Measurements from ENCODE around the gene PPM1M.
"Not testable (repeated sequence)": the region's sequence is repeated elsewhere in the genome, so short reads cannot be mapped to it uniquely, and the experiment has no call there.

Gene PPM1M

DNA sequence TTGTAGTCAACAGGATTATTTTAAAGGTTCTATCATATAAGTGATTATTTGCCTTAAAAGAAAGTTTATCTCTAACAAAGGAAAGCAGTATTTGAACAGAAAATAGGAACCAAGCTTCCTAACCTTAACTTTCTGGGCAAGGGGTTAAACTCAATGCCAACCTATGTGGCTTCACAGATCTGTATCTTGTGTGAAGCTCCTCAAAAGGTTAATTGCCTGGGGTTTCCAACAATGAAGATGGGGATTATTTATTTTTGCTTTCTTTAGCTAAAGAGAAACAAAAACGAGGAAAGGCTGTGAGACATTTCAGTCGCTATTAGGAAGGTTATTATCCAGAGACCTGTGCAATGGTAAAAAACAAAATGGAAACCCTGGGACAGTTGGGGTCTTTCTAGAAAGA is 34.0 kb downstream of the PPM1M start:
- no peak for FAIRE-seq

GRCh38 chr3:52280050-52280461 is 34.5 kb downstream of the PPM1M start:
- no peak for FAIRE-seq

DNA sequence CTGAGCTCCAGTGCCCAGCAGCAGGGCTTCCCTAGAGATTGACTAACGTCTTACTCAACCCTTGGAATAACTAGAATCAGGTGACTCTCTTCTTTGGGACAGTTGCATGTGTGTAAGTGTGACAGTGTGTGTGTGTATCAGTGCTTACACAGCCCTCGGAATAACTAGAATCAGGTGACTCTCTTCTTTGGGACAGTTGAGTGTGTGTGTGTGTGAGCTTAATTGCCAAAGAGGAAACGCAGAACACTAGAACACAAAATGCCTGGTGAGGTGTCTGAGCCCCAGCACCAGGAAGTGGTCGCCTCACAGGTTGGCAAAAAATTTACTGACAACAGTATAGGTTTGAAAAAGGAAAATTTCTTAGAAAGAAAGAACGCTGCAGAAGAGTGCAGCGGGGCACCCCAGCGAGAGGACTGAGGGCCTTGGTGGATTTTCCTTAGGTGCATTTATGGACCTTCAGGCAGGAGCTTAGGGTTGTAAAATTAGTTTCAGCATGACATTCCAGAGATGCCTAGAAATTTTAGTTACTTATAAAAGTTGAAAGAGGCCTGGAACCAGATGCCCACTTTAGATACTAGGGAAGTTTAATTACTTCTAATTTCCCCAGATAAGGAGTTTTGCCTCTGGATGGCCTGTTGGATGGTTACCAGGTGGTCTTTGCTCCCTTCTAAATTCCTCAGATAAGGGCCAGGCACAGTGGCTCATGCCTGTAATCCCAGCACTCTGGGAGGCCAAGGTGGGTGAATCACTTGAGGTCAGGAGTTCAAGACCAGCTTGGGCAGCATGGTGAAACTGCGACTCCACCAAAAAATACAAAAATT is 36.6 kb downstream of the PPM1M start:
- no peak for FAIRE-seq

DNA sequence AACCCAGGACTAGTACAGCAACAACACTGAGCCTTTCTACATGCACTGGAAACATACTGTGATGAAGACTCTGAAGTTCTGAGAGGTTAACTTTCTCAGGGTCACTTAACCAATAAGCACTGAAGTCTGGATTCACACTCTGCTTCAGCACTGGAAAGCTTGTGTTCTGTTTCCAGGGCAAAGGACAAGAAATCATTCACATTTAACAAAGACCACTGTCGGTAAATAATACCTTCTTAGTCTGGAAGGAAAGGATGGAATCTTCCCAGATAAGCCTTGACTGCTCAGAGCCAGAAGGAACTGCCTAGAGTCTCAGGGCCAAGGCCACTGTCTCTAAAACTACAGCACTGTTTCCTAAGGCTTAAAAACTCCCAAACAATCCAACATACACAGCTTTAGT is 37.7 kb downstream of the PPM1M start:
- no peak for FAIRE-seq

DNA sequence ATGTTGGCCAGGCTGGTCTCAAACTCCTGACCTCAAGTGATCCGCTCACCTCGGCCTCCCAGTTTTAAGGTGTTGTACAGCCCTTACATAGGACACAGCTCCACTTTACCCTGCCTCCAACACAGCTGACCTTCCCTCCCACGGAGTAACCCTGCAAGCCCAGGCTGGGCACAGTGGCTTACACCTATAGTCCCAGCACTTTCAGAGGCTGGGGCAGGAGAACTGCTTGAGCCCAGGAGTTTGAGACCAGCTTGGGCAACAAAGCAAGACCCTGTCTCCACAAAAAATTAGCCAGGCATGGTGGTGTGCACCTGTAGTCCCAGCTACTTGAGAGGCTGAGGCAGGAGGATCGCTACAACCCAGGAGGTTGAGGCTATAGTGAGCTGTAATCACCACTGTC is 38.5 kb downstream of the PPM1M start:
- not testable (repeated sequence) for FAIRE-seq

GRCh38 chr3:52286777-52287110 is 41.2 kb downstream of the PPM1M start:
- FAIRE-seq: no peak

- FAIRE-seq: no peak
These were observed 43.1 kb downstream of the PPM1M start for GRCh38 chr3:52288674-52289073.

- FAIRE-seq: no peak
These were observed 43.8 kb downstream of the PPM1M start for GRCh38 chr3:52289338-52289746.

- FAIRE-seq: no peak
These were observed 44.4 kb downstream of the PPM1M start for GRCh38 chr3:52289747-52290595.

GRCh38 chr3:52290596-52291507 is 45.3 kb downstream of the PPM1M start:
- FAIRE-seq: no peak

- no peak for FAIRE-seq
These were observed 46.1 kb downstream of the PPM1M start for GRCh38 chr3:52291508-52292181.

DNA sequence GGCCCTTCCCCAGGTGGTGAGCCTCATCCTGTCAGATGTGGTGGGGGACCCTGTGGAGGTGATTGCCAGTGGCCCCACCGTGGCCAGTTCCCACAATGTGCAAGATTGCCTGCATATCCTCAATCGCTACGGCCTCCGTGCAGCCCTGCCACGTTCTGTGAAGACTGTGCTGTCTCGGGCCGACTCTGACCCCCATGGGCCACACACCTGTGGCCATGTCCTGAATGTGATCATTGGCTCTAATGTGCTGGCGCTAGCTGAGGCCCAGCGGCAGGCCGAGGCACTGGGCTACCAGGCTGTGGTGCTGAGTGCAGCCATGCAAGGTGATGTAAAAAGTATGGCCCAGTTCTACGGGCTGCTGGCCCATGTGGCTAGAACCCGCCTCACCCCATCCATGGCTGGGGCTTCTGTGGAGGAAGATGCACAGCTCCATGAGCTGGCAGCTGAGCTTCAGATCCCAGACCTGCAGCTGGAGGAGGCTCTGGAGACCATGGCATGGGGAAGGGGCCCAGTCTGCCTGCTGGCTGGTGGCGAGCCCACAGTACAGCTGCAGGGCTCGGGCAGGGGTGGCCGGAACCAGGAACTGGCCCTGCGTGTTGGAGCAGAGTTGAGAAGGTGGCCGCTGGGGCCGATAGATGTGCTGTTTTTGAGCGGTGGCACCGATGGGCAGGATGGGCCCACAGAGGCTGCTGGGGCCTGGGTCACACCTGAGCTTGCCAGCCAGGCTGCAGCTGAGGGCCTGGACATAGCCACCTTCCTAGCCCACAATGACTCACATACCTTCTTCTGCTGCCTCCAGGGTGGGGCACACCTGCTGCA is 46.9 kb downstream of the PPM1M start:
- no peak for FAIRE-seq

GRCh38 chr3:52293491-52294319 is 48.1 kb downstream of the PPM1M start:
- FAIRE-seq: no peak

GRCh38 chr3:52294320-52295150 is 49.0 kb downstream of the PPM1M start:
- no peak for FAIRE-seq

DNA sequence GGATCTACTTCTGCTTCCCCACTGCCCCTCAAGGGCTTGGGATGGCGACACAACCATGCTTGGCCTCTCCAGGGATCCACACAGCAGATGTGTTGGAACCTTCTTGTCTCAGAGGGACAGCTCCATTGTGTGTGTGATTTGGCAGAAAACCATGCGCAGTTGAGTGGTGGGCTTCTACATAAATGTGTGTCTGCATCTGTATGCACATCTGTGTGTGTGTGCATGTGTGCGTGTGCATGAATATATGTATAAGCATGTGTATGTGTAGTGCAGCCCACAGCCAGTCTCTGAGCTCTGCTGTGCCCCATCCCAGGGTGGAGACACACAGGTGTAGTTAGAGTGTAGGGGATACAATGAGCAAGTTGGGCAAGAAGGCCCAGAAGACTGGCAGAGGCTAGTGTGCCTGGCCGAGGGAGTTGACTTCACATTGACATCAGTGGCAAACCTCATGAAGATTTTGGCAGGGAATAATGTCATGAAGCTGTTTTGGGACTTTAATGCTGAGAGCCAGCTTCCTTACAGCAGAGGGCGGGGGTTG is 50.2 kb downstream of the PPM1M start:
- no peak for FAIRE-seq

- no peak for FAIRE-seq
These were observed 51.9 kb downstream of the PPM1M start for GRCh38 chr3:52297242-52298148.

- no peak for FAIRE-seq
These were observed 52.9 kb downstream of the PPM1M start for GRCh38 chr3:52298149-52299098.
